ENCODE data around the gene RTN4RL1. TPM values are rescaled to one million over a fixed set of nuclear protein-coding genes. Genes with fewer than 3 reads are reported as not detected.

The RTN4RL1 gene
- total and polyA plus RNA-seq, 2 of the 13 experiments (the other 11 are each of a cell fraction or from before 2014, with no cell fraction given): 0.01 TPM; not detected in 1

GRCh38 chr17:2050300-2051060 is 25.3 kb upstream of the RTN4RL1 start (continued):
- TF ChIP-seq REST (IDR thresholded peaks at IDR 0.05; ENCODE audit: borderline replicate concordance in 1 of 2, low read depth in 1 of 2, low read length in 2 of 2) (peak; percentile 35 to 86), ZNF777 (CRISPR knock-in tag; IDR thresholded peaks at IDR 0.05) (peak; percentile 52), CREB1 (IDR thresholded peaks at IDR 0.05) (peak; percentile 91), CREB1 (CRISPR knock-in tag; IDR thresholded peaks at IDR 0.05) (no peak), FOSL2 (CRISPR knock-in tag; IDR thresholded peaks at IDR 0.05) (peak; percentile 8; the same call in 1 of the 2 replicates), USF2 (IDR thresholded peaks at IDR 0.05; ENCODE audit: low read depth, low read length) (no peak), USF2 (CRISPR knock-in tag; IDR thresholded peaks at IDR 0.05; ENCODE audit: borderline replicate concordance) (no peak), PITX1 (CRISPR knock-in tag; IDR thresholded peaks at IDR 0.05) (no peak), SAFB2 (CRISPR knock-in tag; IDR thresholded peaks at IDR 0.05; ENCODE audit: borderline replicate concordance, low read depth) (0 out of 2 replicates have a peak, but pooled peaks have one; percentile 9), TRIM24 (CRISPR knock-in tag; IDR thresholded peaks at IDR 0.05) (no peak), ZNF687 (CRISPR knock-in tag; IDR thresholded peaks at IDR 0.05) (peak; percentile 6), SNAPC4 (CRISPR knock-in tag; IDR thresholded peaks at IDR 0.05) (no peak), ZBTB7A (CRISPR knock-in tag; IDR thresholded peaks at IDR 0.05) (no peak)

Measured in HepG2 (cell line).